GM12874 (cell line): ENCODE results near the gene IL9.

Experiments used
- CTCF ChIP-seq: IDR thresholded peaks from 2 replicates; pipeline ENCODE4 v1.5.1; 2011; ENCODE audit warnings: low read depth, mild to moderate bottlenecking, control low read depth, low read length, moderate library complexity; ENCODE audit not compliant: insufficient read depth

Gene IL9

GRCh38 chr5:135850231-135850630, 45.4 kb downstream of the IL9 start:
- no peak for TF ChIP-seq CTCF

DNA sequence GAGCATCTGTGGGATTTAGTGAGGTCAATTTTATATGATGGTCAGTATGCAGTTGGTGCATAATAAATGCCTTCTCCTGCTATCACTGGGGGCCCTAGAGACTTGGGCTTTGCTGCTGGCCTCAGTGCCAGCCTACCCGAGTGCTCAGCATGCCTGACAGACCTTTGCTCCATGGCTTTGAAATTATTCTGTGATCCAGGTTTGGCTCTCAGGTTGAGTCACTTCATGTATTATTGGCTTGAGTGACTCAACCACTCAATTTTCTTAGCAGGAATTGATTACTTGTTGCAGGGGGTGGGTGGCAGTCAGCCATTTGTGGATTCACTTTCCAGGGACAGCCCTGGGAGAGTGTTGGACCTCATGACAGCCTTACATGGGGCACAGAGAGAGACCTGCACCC, 47.7 kb downstream of the IL9 start:
- no peak for TF ChIP-seq CTCF

GRCh38 chr5:135846311-135846710, 49.3 kb downstream of the IL9 start:
- TF ChIP-seq CTCF, result no peak

DNA sequence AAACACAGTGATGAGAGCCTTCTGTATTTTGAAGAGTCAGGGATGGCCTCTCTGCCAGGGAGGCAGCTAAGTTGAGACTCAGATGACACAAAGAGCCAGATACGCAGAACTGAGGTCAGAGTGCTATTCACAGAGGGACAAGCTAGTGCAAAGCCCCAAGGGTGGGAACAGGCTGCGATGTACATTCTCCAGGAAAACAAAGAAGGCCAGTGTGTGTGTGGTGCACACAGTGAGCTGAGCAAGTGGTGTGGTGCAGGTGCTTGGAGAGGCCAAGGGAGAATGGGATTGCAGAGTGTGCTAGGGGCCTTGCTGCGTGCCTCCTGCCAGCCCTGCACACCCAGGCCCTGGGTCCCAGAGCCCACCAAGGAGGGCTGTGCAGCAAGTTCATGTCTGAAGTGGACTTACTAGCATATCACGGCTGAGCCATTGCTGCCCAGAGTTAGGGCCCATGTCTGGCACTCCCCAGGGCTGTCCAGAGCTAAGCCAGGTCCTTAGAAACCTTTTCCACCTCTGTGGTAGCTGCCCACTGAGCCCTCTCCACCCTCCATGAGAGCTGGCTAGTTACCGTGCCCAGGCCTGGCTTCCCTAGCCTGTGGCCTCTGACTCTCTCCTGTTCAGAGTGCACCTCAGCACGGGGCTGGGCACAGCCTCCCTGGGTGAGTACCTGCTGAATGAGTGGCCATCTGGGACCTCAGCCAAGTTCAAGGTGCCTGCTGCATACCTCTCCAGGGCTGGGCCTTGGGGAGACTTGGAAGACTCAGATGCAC, 51.9 kb downstream of the IL9 start:
- no peak for TF ChIP-seq CTCF

- no peak for TF ChIP-seq CTCF
These were observed 52.9 kb downstream of the IL9 start for GRCh38 chr5:135842737-135843136.
